PC-9 (cell line): ENCODE measurements around the gene CYFIP2. TPM values are rescaled to one million over a fixed set of nuclear protein-coding genes. Genes with fewer than 3 reads are reported as not detected.

ENCODE experiments used
- BruUV-seq: library from RNA; stranded (reverse); fragments of 400-500 nt; replicated peaks from 2 replicates; lab custom pipeline; 2021; lab: Mats Ljungman, UMichigan
- CTCF ChIA-PET: fragments of 300-600 bp; sonication (Branson Sonifier 250); formaldehyde crosslinking; loops from one replicate; lab custom pipeline; 2022; ENCODE audit warnings: antibody characterized with exemption; lab: Charles Lee
- POLR2A ChIA-PET: fragments of 300-600 bp; sonication (Branson Sonifier 250); formaldehyde crosslinking; loops from one replicate; lab custom pipeline; 2022; ENCODE audit warnings: antibody characterized with exemption; ENCODE audit not compliant: unreplicated experiment; lab: Charles Lee
- DNase-seq, 2 experiments: peaks; one replicate each; pipeline versions ENCODE4 v3.0.0 to v3.0.0-alpha.2; 2015 to 2022; ENCODE audit warnings: mixed read lengths in 1 of 2
- H2AFZ ChIP-seq: fragments of 200-600 bp; sonication (generic); 2 replicates; pipeline ENCODE4 v1.8.1; 2017; ENCODE audit warnings: antibody characterized with exemption
- H3F3A ChIP-seq: fragments of 200-600 bp; sonication (generic); 2 replicates; pipeline ENCODE4 v1.8.1; 2017; ENCODE audit warnings: antibody characterized with exemption, mild to moderate bottlenecking, low read depth; ENCODE audit not compliant: insufficient read depth
- H3K27ac ChIP-seq: fragments of 200-600 bp; sonication (generic); 2 replicates; pipeline ENCODE4 v1.6.1; 2016; ENCODE audit warnings: mixed run types
- H3K27me3 ChIP-seq: fragments of 200-600 bp; sonication (generic); 2 replicates; pipeline ENCODE4 v1.6.1; 2016; ENCODE audit warnings: low read depth, mixed run types; ENCODE audit not compliant: insufficient read depth
- H3K36me3 ChIP-seq: fragments of 200-600 bp; sonication (generic); 2 replicates; pipeline ENCODE4 v1.6.1; 2016; ENCODE audit warnings: low read depth, mixed run types
- H3K4me1 ChIP-seq: fragments of 200-600 bp; sonication (generic); replicated peaks from 2 replicates; pipeline ENCODE4 v1.6.1; 2016; ENCODE audit warnings: mixed run types; ENCODE audit not compliant: insufficient read depth
- H3K4me2 ChIP-seq: fragments of 200-600 bp; sonication (generic); 2 replicates; pipeline ENCODE4 v1.6.1; 2017; ENCODE audit warnings: mixed run types
- H3K4me3 ChIP-seq: fragments of 200-600 bp; sonication (generic); 2 replicates; pipeline ENCODE4 v1.6.1; 2016; ENCODE audit warnings: mixed run types
- H3K79me2 ChIP-seq: fragments of 200-600 bp; sonication (generic); 2 replicates; pipeline ENCODE4 v1.6.1; 2017; ENCODE audit warnings: low read depth, mixed run types
- H3K9me2 ChIP-seq: fragments of 200-600 bp; sonication (generic); 2 replicates; pipeline ENCODE4 v1.8.1; 2017; ENCODE audit warnings: mild to moderate bottlenecking; ENCODE audit not compliant: insufficient read depth
- H3K9me3 ChIP-seq: fragments of 200-600 bp; sonication (generic); 2 replicates; pipeline ENCODE4 v1.8.1; 2016; ENCODE audit warnings: low read depth; ENCODE audit not compliant: insufficient read depth
- H4K20me1 ChIP-seq: fragments of 200-600 bp; sonication (generic); 2 replicates; pipeline ENCODE4 v1.8.1; 2017; ENCODE audit not compliant: insufficient read depth
- CTCF ChIP-seq: fragments of 200-600 bp; sonication (generic); conservative IDR thresholded peaks from 2 replicates; pipeline ENCODE4 v1.6.1; 2017; ENCODE audit warnings: mixed run types, antibody characterized with exemption, mild to moderate bottlenecking, moderate library complexity
- EZH2 ChIP-seq: fragments of 200-600 bp; sonication (generic); IDR thresholded peaks from 2 replicates; pipeline ENCODE4 v1.8.0; 2017; ENCODE audit warnings: antibody characterized with exemption, low read depth
- intact Hi-C: fragments of 100-400 bp; cut with micrococcal nuclease; formaldehyde crosslinking; loops from one replicate; pipeline ENCODE4 v1.10.0; 2022; ENCODE audit not compliant: unreplicated experiment
- total RNA-seq: library from RNA; stranded (reverse); gene quantifications from 2 replicates; pipeline ENCODE4 v1.2.3, GENCODE V29; 2021

Gene CYFIP2
- total RNA-seq, 1 experiment from 2014 or later = not detected

- Histone ChIP-seq H3K4me3 (no peak overlapping the region), H3K27me3 (no peaks in the 10 kb centered on the region), H3K36me3 (no peaks in the 10 kb centered on the region), H3K4me1 (peaks cover 7% of the 10 kb centered on the region), H3K27ac (no peak overlapping the region), H2AFZ (no peak overlapping the region), H3K9me2 (no peaks in the 10 kb centered on the region), H3K4me2 (no peak overlapping the region), H3K9me3 (no peaks in the 10 kb centered on the region), H3K79me2 (no peaks in the 10 kb centered on the region), H3F3A (peaks cover 7% of the 10 kb centered on the region; the same call in 1 of the 2 replicates), H4K20me1 (no peaks in the 10 kb centered on the region)
- POLR2A ChIA-PET = no interaction called here
- no peak for DNase-seq
- no TSS peak for BruUV-seq
- intact Hi-C loops = no loop called here
- CTCF ChIA-PET = interaction anchor here (0.6 kb wide), 1 partner anchor 23 kb away, joined by 3 read pairs; no protein-coding TSS in a partner anchor
- TF ChIP-seq EZH2 (no peak), CTCF (no peak)
Measured at GRCh38 chr5:157379983-157380382, 114.1 kb downstream of the CYFIP2 start.

GRCh38 chr5:157381746-157382145, 115.8 kb downstream of the CYFIP2 start:
- H3K36me3 ChIP-seq = no peaks in the 10 kb centered on the region
- no peak overlapping the region for H2AFZ ChIP-seq
- no peaks in the 10 kb centered on the region for H3K9me3 ChIP-seq
- H3K4me1 ChIP-seq = peaks cover 18% of the 10 kb centered on the region
- ChIA-PET POLR2A (no interaction called here), CTCF (interaction anchor here (0.6 kb wide), 1 partner anchor 566 kb away, joined by 5 read pairs; no protein-coding TSS in a partner anchor)
- intact Hi-C loops = no loop called here
- BruUV-seq = no TSS peak
- no peak overlapping the region for H3K27ac ChIP-seq
- peaks cover 16% of the 10 kb centered on the region; the same call in 1 of the 2 replicates for H3F3A ChIP-seq
- H4K20me1 ChIP-seq = no peaks in the 10 kb centered on the region
- no peaks in the 10 kb centered on the region for H3K27me3 ChIP-seq
- no peak for DNase-seq
- no peaks in the 10 kb centered on the region for H3K9me2 ChIP-seq
- no peak overlapping the region for H3K4me3 ChIP-seq
- no peaks in the 10 kb centered on the region for H3K79me2 ChIP-seq
- no peak for TF ChIP-seq EZH2
- no peak for TF ChIP-seq CTCF
- H3K4me2 ChIP-seq = no peak overlapping the region

- no peaks in the 10 kb centered on the region for H3K36me3 ChIP-seq
- no peaks in the 10 kb centered on the region for H3K79me2 ChIP-seq
- peaks cover 32% of the 10 kb centered on the region for H3K4me1 ChIP-seq
- no peaks in the 10 kb centered on the region for H3K9me3 ChIP-seq
- no peaks in the 10 kb centered on the region for H3K27me3 ChIP-seq
- ChIA-PET POLR2A (no interaction called here), CTCF (no interaction called here)
- no peaks in the 10 kb centered on the region for H4K20me1 ChIP-seq
- no peaks in the 10 kb centered on the region for H3K9me2 ChIP-seq
- peaks cover 16% of the 10 kb centered on the region; the same call in 1 of the 2 replicates for H3F3A ChIP-seq
- no peak for DNase-seq
- intact Hi-C loops = no loop called here
- no peak overlapping the region for H3K27ac ChIP-seq
- TF ChIP-seq EZH2 = no peak
- no peak for TF ChIP-seq CTCF
- H2AFZ ChIP-seq = no peak overlapping the region
- BruUV-seq = no TSS peak
- H3K4me2 ChIP-seq = no peak overlapping the region
- no peak overlapping the region for H3K4me3 ChIP-seq
Measured at GRCh38 chr5:157382996-157383800, 117.3 kb downstream of the CYFIP2 start.
